Caco-2 (cell line): ENCODE results near the gene CTSD. TPM values are rescaled to one million over a fixed set of nuclear protein-coding genes. Genes with fewer than 3 reads are reported as not detected.
A peak's percentile ranks its signal among the peaks of the same experiment; 100 is the strongest.

Experiments
- BruUV-seq: library from RNA; stranded (reverse); fragments of 400-500 nt; replicated peaks from 2 replicates; lab custom pipeline; 2021; lab: Mats Ljungman, UMichigan
- CTCF ChIA-PET: fragments of 300-600 bp; sonication (Branson Sonifier 250); formaldehyde crosslinking; loops from one replicate; lab custom pipeline; 2022; ENCODE audit warnings: antibody characterized with exemption; lab: Charles Lee
- POLR2A ChIA-PET: fragments of 300-600 bp; sonication (Branson Sonifier 250); formaldehyde crosslinking; loops from one replicate; lab custom pipeline; 2022; ENCODE audit warnings: antibody characterized with exemption; lab: Charles Lee
- DNase-seq, 2 experiments: peaks; one replicate each; pipeline versions ENCODE4 v3.0.0 to v3.0.0-alpha.2; 2020 to 2022
- H3K27me3 ChIP-seq: replicated peaks from 2 replicates; pipeline ENCODE4 v1.6.0; 2011; ENCODE audit warnings: low read length; ENCODE audit not compliant: control insufficient read depth, insufficient read depth
- H3K36me3 ChIP-seq: 2 replicates; pipeline ENCODE4 v1.5.1; 2011; ENCODE audit warnings: low read length; ENCODE audit not compliant: control insufficient read depth, insufficient read depth
- H3K4me1 ChIP-seq: fragments of 250-450 bp; sonication (Bioruptor Pico); 2 replicates; pipeline ENCODE4 v1.5.1; 2020; ENCODE audit warnings: mild to moderate bottlenecking
- H3K4me3 ChIP-seq: 2 replicates; pipeline ENCODE4 v1.5.1; 2011; ENCODE audit warnings: low read depth, mild to moderate bottlenecking, control low read depth, low read length
- H3K9me3 ChIP-seq: fragments of 250-450 bp; sonication (Bioruptor Pico); 2 replicates; pipeline ENCODE4 v1.5.1; 2020; ENCODE audit warnings: mild to moderate bottlenecking, moderate library complexity
- H3K27ac Mint-ChIP-seq: one replicate; pipeline ENCODE4 v1.8.0; 2022; ENCODE audit warnings: mixed read lengths; ENCODE audit not compliant: unreplicated experiment
- H3K27me3 Mint-ChIP-seq: one replicate; pipeline ENCODE4 v1.8.0; 2022; ENCODE audit warnings: mixed read lengths; ENCODE audit not compliant: insufficient read depth, unreplicated experiment
- H3K36me3 Mint-ChIP-seq: one replicate; pipeline ENCODE4 v1.8.0; 2022; ENCODE audit warnings: mild to moderate bottlenecking, mixed read lengths; ENCODE audit not compliant: insufficient read depth, unreplicated experiment
- H3K4me1 Mint-ChIP-seq: one replicate; pipeline ENCODE4 v1.8.0; 2022; ENCODE audit warnings: low read depth, mixed read lengths; ENCODE audit not compliant: unreplicated experiment
- H3K4me3 Mint-ChIP-seq: one replicate; pipeline ENCODE4 v1.8.0; 2022; ENCODE audit warnings: mild to moderate bottlenecking, moderate library complexity, mixed read lengths; ENCODE audit not compliant: unreplicated experiment
- H3K9me3 Mint-ChIP-seq: one replicate; pipeline ENCODE4 v1.8.0; 2022; ENCODE audit warnings: mixed read lengths; ENCODE audit not compliant: unreplicated experiment
- CTCF ChIP-seq, 2 experiments: fragments of 200-600 bp in 1 of 2; IDR thresholded peaks; 1 replicate in 1 of 2; 2 replicates in 1 of 2; pipeline versions ENCODE4 v1.5.1 to v1.8.0; 2011 to 2022; ENCODE audit warnings: antibody characterized with exemption in 1 of 2, control low read depth in 1 of 2, inconsistent platforms in 1 of 2, low read depth in 1 of 2, low read length in 1 of 2, mild to moderate bottlenecking in 1 of 2, moderate library complexity in 1 of 2; ENCODE audit not compliant: insufficient read depth in 1 of 2, severe bottlenecking in 1 of 2, unreplicated experiment in 1 of 2
- intact Hi-C: fragments of 100-400 bp; cut with micrococcal nuclease; formaldehyde crosslinking; loops from one replicate; pipeline ENCODE4 v1.10.0; 2022; ENCODE audit not compliant: unreplicated experiment
- total RNA-seq: library from RNA; stranded (reverse); gene quantifications from 2 replicates; pipeline ENCODE4 v1.2.3, GENCODE V29; 2022

Gene CTSD
- total RNA-seq, 1 experiment from 2014 or later, result 335 TPM

DNA sequence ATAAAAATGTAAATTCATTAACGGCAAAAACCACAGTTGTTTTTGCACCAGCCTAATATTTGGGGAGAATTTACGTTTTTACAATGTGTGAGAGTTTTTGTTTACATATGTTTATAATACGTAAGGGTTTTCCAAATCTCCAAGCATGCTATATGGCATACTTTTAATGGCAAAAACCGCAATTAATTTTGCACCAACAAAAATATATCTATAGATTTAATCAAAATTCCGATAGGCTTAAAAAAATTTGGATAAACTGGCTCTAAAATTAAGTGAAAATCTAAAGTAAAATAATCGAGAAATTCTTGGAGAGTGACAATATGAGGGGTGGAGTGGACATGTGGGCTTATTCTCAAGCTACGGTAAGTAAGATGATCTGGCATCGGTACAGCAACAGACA, 43.9 kb downstream of the CTSD start:
- intact Hi-C loops, result no loop called here
- Histone ChIP-seq H3K9me3 (no peaks in the 10 kb centered on the region), H3K27me3 (no peaks in the 10 kb centered on the region), H3K4me1 (no peaks in the 10 kb centered on the region), H3K36me3 (no peaks in the 10 kb centered on the region), H3K4me3 (no peak overlapping the region)
- H3K4me3 Mint-ChIP-seq, result no peak overlapping the region
- peaks cover 12% of the 10 kb centered on the region for H3K9me3 Mint-ChIP-seq
- TF ChIP-seq CTCF (IDR thresholded peaks at IDR 0.05; ENCODE audit: insufficient read depth in 1 of 2, low read depth in 1 of 2, low read length in 1 of 2, severe bottlenecking in 1 of 2, unreplicated experiment in 1 of 2), result no peak
- peaks cover 6% of the 10 kb centered on the region for H3K36me3 Mint-ChIP-seq
- ChIA-PET CTCF (interaction anchor here (1.0 kb wide), 1 partner anchor 25 kb away, joined by 4 read pairs; no protein-coding TSS in a partner anchor), POLR2A (no interaction called here)
- DNase-seq, result no peak
- H3K27ac Mint-ChIP-seq, result no peak overlapping the region
- peaks cover 3% of the 10 kb centered on the region for H3K27me3 Mint-ChIP-seq
- H3K4me1 Mint-ChIP-seq, result no peaks in the 10 kb centered on the region
- BruUV-seq, result no TSS peak

- peaks cover 3% of the 10 kb centered on the region for H3K27me3 Mint-ChIP-seq
- no peak overlapping the region for H3K27ac Mint-ChIP-seq
- no peaks in the 10 kb centered on the region for H3K4me1 Mint-ChIP-seq
- BruUV-seq, result no TSS peak
- H3K4me3 Mint-ChIP-seq, result no peak overlapping the region
- peak in 1 of 2 experiments; percentile 9 for DNase-seq
- POLR2A ChIA-PET, result no interaction called here
- intact Hi-C loops, result no loop called here
- peaks cover 6% of the 10 kb centered on the region for H3K36me3 Mint-ChIP-seq
- H3K9me3 ChIP-seq, result no peaks in the 10 kb centered on the region
- H3K36me3 ChIP-seq, result no peaks in the 10 kb centered on the region
- H3K4me1 ChIP-seq, result no peaks in the 10 kb centered on the region
- no peak overlapping the region for H3K4me3 ChIP-seq
- CTCF ChIA-PET, result interaction anchor here (0.7 kb wide), 1 partner anchor 63 kb away, joined by 4 read pairs; no protein-coding TSS in a partner anchor
- TF ChIP-seq CTCF (IDR thresholded peaks at IDR 0.05; ENCODE audit: insufficient read depth in 1 of 2, low read depth in 1 of 2, low read length in 1 of 2, severe bottlenecking in 1 of 2, unreplicated experiment in 1 of 2), result no peak
- H3K27me3 ChIP-seq, result no peaks in the 10 kb centered on the region
- peaks cover 11% of the 10 kb centered on the region for H3K9me3 Mint-ChIP-seq
These were observed 45.4 kb downstream of the CTSD start for GRCh38 chr11:1718326-1718725.

- Histone ChIP-seq H3K27me3 (no peaks in the 10 kb centered on the region), H3K36me3 (no peaks in the 10 kb centered on the region), H3K4me3 (no peak overlapping the region), H3K4me1 (no peaks in the 10 kb centered on the region), H3K9me3 (no peaks in the 10 kb centered on the region)
- Mint-ChIP-seq H3K4me1 (no peaks in the 10 kb centered on the region), H3K27ac (no peak overlapping the region), H3K9me3 (peaks cover 5% of the 10 kb centered on the region), H3K36me3 (peaks cover 6% of the 10 kb centered on the region), H3K27me3 (peaks cover 3% of the 10 kb centered on the region), H3K4me3 (no peak overlapping the region)
- no TSS peak for BruUV-seq
- ChIA-PET POLR2A (no interaction called here), CTCF (interaction anchor here (0.7 kb wide), 2 partner anchors 24 to 64 kb away, joined by 3 to 4 read pairs; no protein-coding TSS in a partner anchor)
- intact Hi-C loops, result no loop called here
- TF ChIP-seq CTCF (IDR thresholded peaks at IDR 0.05; ENCODE audit: insufficient read depth in 1 of 2, low read depth in 1 of 2, low read length in 1 of 2, severe bottlenecking in 1 of 2, unreplicated experiment in 1 of 2), result no peak
- peak in 1 of 2 experiments; percentile 1 for DNase-seq
These were observed 46.0 kb downstream of the CTSD start for GRCh38 chr11:1717745-1718144.
